Activated CD4-positive, alpha-beta T cell treated with anti-CD3 and anti-CD28 coated beads, Interleukin-2, amount 50 U/mL, for 1 hour (primary cell): Measurements from ENCODE around the gene SETD6.
"Not testable (repeated sequence)": the region's sequence is repeated elsewhere in the genome, so short reads cannot be mapped to it uniquely, and the experiment has no call there.

Source experiments
- DNase-seq: peaks from one replicate; pipeline ENCODE4 v3.0.0-alpha.2; 2020

SETD6 gene

DNA sequence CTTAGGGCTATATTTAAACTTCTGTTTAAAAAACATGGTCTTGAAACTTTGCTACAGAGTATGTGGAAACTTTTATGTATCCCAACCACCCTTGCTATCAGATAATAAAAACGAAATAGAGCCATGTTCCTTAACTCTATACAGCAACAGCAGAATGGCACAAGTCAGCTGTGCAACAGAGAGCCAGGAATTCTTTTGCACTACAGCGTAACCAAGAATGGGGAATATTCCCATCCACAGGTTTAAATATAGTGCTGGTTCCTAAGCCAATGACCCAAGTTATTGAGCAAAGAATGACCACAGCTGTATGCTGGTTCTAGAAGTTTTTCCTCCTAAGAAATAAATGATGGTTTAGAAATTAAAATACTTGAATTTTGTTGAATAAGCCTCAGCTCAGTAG, 33.1 kb downstream of the SETD6 start:
- DNase-seq = no peak

- DNase-seq = no peak
These were observed 36.2 kb downstream of the SETD6 start for GRCh38 chr16:58551496-58551895.

DNA sequence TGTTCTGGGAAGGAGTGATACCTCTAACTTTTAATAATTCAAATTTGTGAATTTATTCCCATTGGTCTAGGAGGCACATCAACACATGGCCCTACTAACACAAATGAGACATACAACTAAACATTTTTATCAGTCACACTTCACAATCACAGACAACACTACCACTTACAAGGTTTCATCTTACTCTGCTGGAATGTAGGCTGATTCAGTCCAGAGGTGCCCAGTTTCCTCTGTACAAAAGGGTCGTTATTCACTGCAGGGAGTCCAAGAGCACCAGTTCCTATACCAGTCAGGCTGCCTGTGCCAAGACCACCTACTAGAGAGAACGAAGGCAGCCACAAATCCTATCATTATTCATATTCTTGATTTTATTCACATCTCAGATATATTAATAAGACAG, 41.4 kb downstream of the SETD6 start:
- no peak for DNase-seq

DNA sequence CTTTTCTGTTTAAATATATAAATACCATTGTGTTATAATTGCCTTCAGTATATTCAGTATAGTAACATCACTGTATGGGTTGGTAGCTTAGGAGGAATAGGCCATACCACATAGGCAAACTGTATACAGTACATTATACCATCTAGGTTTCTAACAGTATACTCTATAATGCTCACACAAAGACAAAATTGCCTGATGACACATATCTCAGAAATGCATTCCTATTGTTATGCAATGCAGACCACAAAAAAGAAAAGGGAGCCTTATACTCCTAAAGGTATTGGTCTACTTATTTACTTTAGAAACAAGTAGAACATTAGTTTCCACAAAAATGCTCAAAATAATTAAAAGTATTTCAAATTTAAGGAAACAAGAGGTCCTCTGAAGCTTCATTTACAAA, 47.9 kb downstream of the SETD6 start:
- no peak for DNase-seq

- DNase-seq = no peak
These were observed 48.5 kb downstream of the SETD6 start for GRCh38 chr16:58563775-58564174.

DNA sequence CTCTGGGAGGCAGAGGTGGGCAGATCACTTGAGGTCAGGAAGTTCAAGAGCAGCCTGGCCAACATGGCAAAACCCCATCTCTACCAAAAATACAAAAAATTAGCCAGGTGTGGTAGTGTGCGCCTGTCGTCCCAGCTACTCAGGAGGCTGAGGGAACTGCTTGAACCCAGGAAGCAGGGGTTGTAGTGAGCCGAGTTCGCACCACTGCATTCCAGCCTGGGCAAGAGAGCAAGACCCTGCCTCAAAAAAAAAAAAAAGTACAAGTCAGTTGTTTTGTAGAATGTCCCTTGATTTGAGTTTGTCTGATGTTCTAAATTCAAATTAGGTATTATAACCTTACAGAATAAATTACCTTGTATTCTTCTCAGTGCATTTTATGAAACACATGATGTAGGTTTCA, 50.4 kb downstream of the SETD6 start:
- not testable (repeated sequence) for DNase-seq
